Endodermal cell (in vitro differentiated cells): Measurements from ENCODE around the gene DCLK1. TPM values are rescaled to one million over a fixed set of nuclear protein-coding genes. Genes with fewer than 3 reads are reported as not detected.
A peak's percentile ranks its signal among the peaks of the same experiment; 100 is the strongest.

Experiments
- DNase-seq: peaks from one replicate; pipeline ENCODE4 v3.0.0-alpha.2; 2017
- H3K27ac ChIP-seq: 2 replicates; pipeline ENCODE4 v1.5.1; 2013; ENCODE audit warnings: mild to moderate bottlenecking, low read depth, low read length, moderate library complexity
- H3K27me3 ChIP-seq: 2 replicates; pipeline ENCODE4 v1.6.1; 2013; ENCODE audit warnings: mild to moderate bottlenecking, low read length, moderate library complexity; ENCODE audit not compliant: insufficient read depth, control insufficient read depth, poor library complexity, severe bottlenecking
- H3K36me3 ChIP-seq: 2 replicates; pipeline ENCODE4 v1.7.0; 2013; ENCODE audit warnings: mild to moderate bottlenecking, low read length, moderate library complexity; ENCODE audit not compliant: control insufficient read depth, insufficient read depth
- H3K4me1 ChIP-seq: one replicate; pipeline ENCODE4 v1.7.0; 2013; ENCODE audit warnings: low read length; ENCODE audit not compliant: control insufficient read depth, insufficient read depth
- H3K4me3 ChIP-seq: 2 replicates; pipeline ENCODE4 v1.5.1; 2013; ENCODE audit warnings: mild to moderate bottlenecking, low read length, moderate library complexity
- H3K9ac ChIP-seq: 2 replicates; pipeline ENCODE4 v1.6.1; 2013; ENCODE audit warnings: mild to moderate bottlenecking, low read length, moderate library complexity; ENCODE audit not compliant: poor library complexity, severe bottlenecking; ENCODE audit errors: extremely low read depth
- H3K9me3 ChIP-seq: 2 replicates; pipeline ENCODE4 v1.6.1; 2013; ENCODE audit warnings: mild to moderate bottlenecking, low read length, moderate library complexity; ENCODE audit not compliant: control insufficient read depth
- H3K27ac Mint-ChIP-seq: 2 replicates; pipeline ENCODE4 v1.8.0; 2020; ENCODE audit warnings: mixed read lengths
- H3K27me3 Mint-ChIP-seq: 2 replicates; pipeline ENCODE4 v1.8.0; 2021; ENCODE audit warnings: mild to moderate bottlenecking, mixed read lengths; ENCODE audit not compliant: insufficient read depth
- H3K36me3 Mint-ChIP-seq: 2 replicates; pipeline ENCODE4 v1.8.0; 2020; ENCODE audit warnings: low read depth, mixed read lengths
- H3K4me1 Mint-ChIP-seq: 2 replicates; pipeline ENCODE4 v1.8.0; 2020; ENCODE audit warnings: mixed read lengths
- H3K4me3 Mint-ChIP-seq: 2 replicates; pipeline ENCODE4 v1.8.0; 2020; ENCODE audit warnings: mild to moderate bottlenecking, moderate library complexity, mixed read lengths
- H3K9me3 Mint-ChIP-seq: 2 replicates; pipeline ENCODE4 v1.8.0; 2020; ENCODE audit warnings: mild to moderate bottlenecking, mixed read lengths
- CTCF ChIP-seq: fragments of 200-600 bp; sonication (generic); conservative IDR thresholded peaks from 2 replicates; pipeline ENCODE4 v1.5.0; 2021; ENCODE audit warnings: antibody characterized with exemption, mild to moderate bottlenecking
- WGBS, 2 experiments: methylation state at CpG; one replicate each; pipeline versions ENCODE4 v1.1.5 to v1.1.7; 2013; ENCODE audit warnings: missing lambda C conversion rate in 2 of 2, mixed read lengths in 1 of 2; ENCODE audit not compliant: insufficient coverage in 1 of 2, insufficient read length in 1 of 2; 5-methylcytosine and 5-hydroxymethylcytosine counted together
- total RNA-seq, 2 donors: library from RNA; stranded (reverse); fragmentation: NEBNext Ultra II Directional in 1 of 2; extraction: Animal tissue kit (Norgen Biotek cat#: 25700) in 1 of 2; gene quantifications; 2 replicates in 1 of 2; 3 replicates in 1 of 2; pipeline ENCODE4 v1.2.1, GENCODE V29; 2021

The DCLK1 gene
- total RNA-seq, 2 donors from 2014 or later: 3.0 to 32.8 TPM

- no peak overlapping the region for H3K4me3 Mint-ChIP-seq
- 45 to 90% methylated on average over 1 to 3 of the region's 3 CpGs for WGBS, 2 experiments
- H3K9me3 Mint-ChIP-seq: no peaks in the 10 kb centered on the region
- H3K27ac Mint-ChIP-seq: no peak overlapping the region
- H3K27me3 ChIP-seq: no peaks in the 10 kb centered on the region
- no peak for DNase-seq
- H3K4me1 Mint-ChIP-seq: peaks cover 35% of the 10 kb centered on the region
- no peaks in the 10 kb centered on the region for H3K36me3 ChIP-seq
- peaks cover 7% of the 10 kb centered on the region for H3K27me3 Mint-ChIP-seq
- H3K9ac ChIP-seq: no peak overlapping the region
- no peaks in the 10 kb centered on the region for H3K9me3 ChIP-seq
- no peaks in the 10 kb centered on the region for H3K36me3 Mint-ChIP-seq
- H3K4me3 ChIP-seq: peak overlapping the region; percentile 15
- H3K4me1 ChIP-seq: peaks cover 3% of the 10 kb centered on the region
- H3K27ac ChIP-seq: no peak overlapping the region
- TF ChIP-seq CTCF: no peak
Observed at GRCh38 chr13:35888457-35888883, 242.7 kb downstream of the DCLK1 start.

- H3K4me3 ChIP-seq: no peak overlapping the region
- H3K27me3 ChIP-seq: no peaks in the 10 kb centered on the region
- Mint-ChIP-seq H3K4me1 (peaks cover 39% of the 10 kb centered on the region), H3K27ac (no peak overlapping the region), H3K9me3 (no peaks in the 10 kb centered on the region), H3K36me3 (no peaks in the 10 kb centered on the region), H3K4me3 (no peak overlapping the region), H3K27me3 (peaks cover 7% of the 10 kb centered on the region)
- H3K9me3 ChIP-seq: no peaks in the 10 kb centered on the region
- 98 to 100% methylated on average over 4 to 6 of the region's 6 CpGs for WGBS, 2 experiments
- no peak overlapping the region for H3K9ac ChIP-seq
- TF ChIP-seq CTCF: no peak
- H3K4me1 ChIP-seq: peaks cover 3% of the 10 kb centered on the region
- H3K36me3 ChIP-seq: no peaks in the 10 kb centered on the region
- no peak overlapping the region for H3K27ac ChIP-seq
- DNase-seq: no peak
Observed at GRCh38 chr13:35887115-35887666, 244.0 kb downstream of the DCLK1 start.

DNA sequence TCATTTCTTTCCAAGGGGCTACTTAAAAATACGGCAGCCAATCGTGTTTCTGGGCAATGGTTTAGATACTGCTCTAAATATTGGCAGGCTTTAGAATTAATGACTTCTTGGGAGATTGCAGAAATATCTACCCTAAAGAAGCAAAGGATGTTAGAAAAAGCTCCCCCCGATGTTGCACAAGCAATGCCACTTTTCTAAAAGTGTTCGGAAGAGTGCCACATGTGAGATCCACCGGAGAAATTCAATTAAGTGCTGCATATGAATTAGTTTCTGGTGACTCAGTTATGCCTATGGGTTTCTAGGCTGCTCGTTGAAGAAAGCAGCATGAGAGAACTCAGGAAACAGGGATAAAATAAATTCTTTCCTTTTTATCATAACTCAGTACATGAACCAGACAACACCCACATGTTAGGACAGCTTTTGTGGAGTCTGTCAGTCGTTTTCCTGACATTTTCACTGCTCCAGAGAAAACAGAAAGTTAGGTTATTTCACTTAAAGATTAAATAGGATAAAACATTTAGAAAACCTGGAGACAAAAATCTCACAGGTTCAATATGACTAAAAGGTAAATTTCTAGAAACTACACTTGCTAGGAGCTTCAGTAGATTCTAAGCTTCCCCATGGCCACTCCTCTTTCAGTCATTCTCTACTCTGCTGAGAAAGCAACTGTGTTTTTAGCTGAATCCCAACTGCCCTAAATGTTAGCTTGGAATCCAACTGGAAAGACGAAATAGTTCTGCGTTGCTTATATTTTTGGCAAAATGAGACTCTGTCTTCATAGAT, 244.7 kb downstream of the DCLK1 start:
- Histone ChIP-seq H3K4me1 (peaks cover 3% of the 10 kb centered on the region), H3K4me3 (no peak overlapping the region), H3K36me3 (no peaks in the 10 kb centered on the region), H3K27me3 (no peaks in the 10 kb centered on the region), H3K9ac (no peak overlapping the region), H3K9me3 (no peaks in the 10 kb centered on the region), H3K27ac (no peak overlapping the region)
- Mint-ChIP-seq H3K4me1 (peaks cover 34% of the 10 kb centered on the region), H3K36me3 (no peaks in the 10 kb centered on the region), H3K4me3 (no peak overlapping the region), H3K27me3 (peaks cover 7% of the 10 kb centered on the region), H3K27ac (no peak overlapping the region), H3K9me3 (no peaks in the 10 kb centered on the region)
- DNase-seq: no peak
- no peak for TF ChIP-seq CTCF
- 96 to 97% methylated on average over 7 to 9 of the region's 9 CpGs for WGBS, 2 experiments
